Esophagus (tissue), 2 donors: ENCODE data around the gene MUS81. TPM values are rescaled to one million over a fixed set of nuclear protein-coding genes. Genes with fewer than 3 reads are reported as not detected.

Experiments
- H3K27ac ChIP-seq, 2 donors: one replicate each; pipeline ENCODE4 v1.5.1; 2013; ENCODE audit warnings: low read depth in 2 of 2, mild to moderate bottlenecking in 2 of 2, inconsistent platforms in 1 of 2, low read length in 1 of 2, moderate library complexity in 1 of 2
- H3K27me3 ChIP-seq, 2 donors: one replicate each; pipeline ENCODE4 v1.6.1; 2013; ENCODE audit warnings: low read length in 2 of 2, control low read depth in 1 of 2, mild to moderate bottlenecking in 1 of 2; ENCODE audit not compliant: insufficient read depth in 2 of 2, control insufficient read depth in 1 of 2
- H3K36me3 ChIP-seq, 2 donors: one replicate each; pipeline ENCODE4 v1.6.1; 2013; ENCODE audit warnings: low read length in 1 of 2; ENCODE audit not compliant: control insufficient read depth in 2 of 2, insufficient read depth in 2 of 2
- H3K4me1 ChIP-seq, 2 donors: one replicate each; pipeline ENCODE4 v1.6.1; 2013; ENCODE audit warnings: low read length in 1 of 2; ENCODE audit not compliant: control insufficient read depth in 2 of 2, insufficient read depth in 2 of 2
- H3K4me3 ChIP-seq, 2 donors: one replicate each; pipeline ENCODE4 v1.5.1; 2013; ENCODE audit warnings: low read length in 2 of 2, mild to moderate bottlenecking in 2 of 2, low read depth in 1 of 2, moderate library complexity in 1 of 2
- H3K9me3 ChIP-seq, 2 donors: one replicate each; pipeline ENCODE4 v1.6.1; 2013; ENCODE audit warnings: mild to moderate bottlenecking in 2 of 2, low read depth in 1 of 2, low read length in 1 of 2, moderate library complexity in 1 of 2; ENCODE audit not compliant: control insufficient read depth in 2 of 2, insufficient read depth in 1 of 2
- WGBS, 2 donors: extraction: QIAGEN DNeasy Blood & Tissue Kit; methylation state at CpG; one replicate each; pipeline ENCODE4 v1.1.7; 2013; 5-methylcytosine and 5-hydroxymethylcytosine counted together
- polyA plus RNA-seq, 2 donors: library from polyadenylated mRNA; stranded (reverse); fragments of 200-250 nt; gene quantifications; one replicate each; pipeline ENCODE4 v1.2.3, GENCODE V29; 2013
- donor health status: healthy with polysubstance abuse.
- donor health status: Bipolar disorder and iron deficiency.

The MUS81 gene
- polyA plus RNA-seq, 2 donors, result 32.1 to 48.0 TPM

- WGBS, 2 donors, result 87 to 96% methylated on average over 6 of the region's 6 CpGs
- no peaks in the 10 kb centered on the region for H3K27me3 ChIP-seq
- H3K4me1 ChIP-seq, result peaks cover 4% of the 10 kb centered on the region in 2 donors
- peaks cover 23 to 45% of the 10 kb centered on the region in 2 donors for H3K36me3 ChIP-seq
- peaks cover 0 to 3% of the 10 kb centered on the region in 2 donors for H3K9me3 ChIP-seq
- H3K4me3 ChIP-seq, result no peak overlapping the region
- H3K27ac ChIP-seq, result no peak overlapping the region
Observed at GRCh38 chr11:65853246-65853979, 6.8 kb upstream of the MUS81 start.

- WGBS, 2 donors, result 73 to 85% methylated on average over 4 of the region's 4 CpGs
- no peaks in the 10 kb centered on the region for H3K27me3 ChIP-seq
- peaks cover 4% of the 10 kb centered on the region in 2 donors for H3K4me1 ChIP-seq
- H3K4me3 ChIP-seq, result no peak overlapping the region
- peaks cover 23 to 45% of the 10 kb centered on the region in 2 donors for H3K36me3 ChIP-seq
- peaks cover 0 to 3% of the 10 kb centered on the region in 2 donors for H3K9me3 ChIP-seq
- no peak overlapping the region for H3K27ac ChIP-seq
Observed at GRCh38 chr11:65854161-65854592, 6.1 kb upstream of the MUS81 start.

GRCh38 chr11:65854852-65855837 lies 5.1 kb upstream of the MUS81 start:
- H3K36me3 ChIP-seq, result peaks cover 23 to 45% of the 10 kb centered on the region in 2 donors
- no peak overlapping the region for H3K4me3 ChIP-seq
- H3K4me1 ChIP-seq, result peaks cover 4% of the 10 kb centered on the region in 2 donors

GRCh38 chr11:65855927-65856363 lies 4.3 kb upstream of the MUS81 start:
- Histone ChIP-seq H3K27ac (no peak overlapping the region), H3K4me3 (peak overlapping the region in 1 of 2 donors; percentile 80), H3K27me3 (no peaks in the 10 kb centered on the region), H3K36me3 (peaks cover 23 to 45% of the 10 kb centered on the region in 2 donors), H3K4me1 (peaks cover 4 to 5% of the 10 kb centered on the region in 2 donors), H3K9me3 (peaks cover 0 to 3% of the 10 kb centered on the region in 2 donors)
- WGBS, 2 donors, result 80 to 85% methylated on average over 15 of the region's 15 CpGs

More at GRCh38 chr11:65854852-65855837, 5.1 kb upstream of the MUS81 start:
- Histone ChIP-seq H3K9me3 (peaks cover 0 to 3% of the 10 kb centered on the region in 2 donors), H3K27me3 (no peaks in the 10 kb centered on the region), H3K27ac (no peak overlapping the region)
- 73 to 75% methylated on average over 15 of the region's 15 CpGs for WGBS, 2 donors

GRCh38 chr11:65856689-65857499 lies 3.3 kb upstream of the MUS81 start:
- H3K27ac ChIP-seq, result peak overlapping the region; percentile 93 to 98
- H3K4me3 ChIP-seq, result peak overlapping the region; percentile 80 to 99
- 1 to 2% methylated on average over 49 to 57 of the region's 57 CpGs for WGBS, 2 donors
- H3K4me1 ChIP-seq, result peaks cover 4 to 13% of the 10 kb centered on the region in 2 donors
- no peaks in the 10 kb centered on the region for H3K27me3 ChIP-seq
- peaks cover 23 to 40% of the 10 kb centered on the region in 2 donors for H3K36me3 ChIP-seq
- no peaks in the 10 kb centered on the region for H3K9me3 ChIP-seq

- H3K27me3 ChIP-seq, result no peaks in the 10 kb centered on the region
- peak overlapping the region; percentile 93 to 98 for H3K27ac ChIP-seq
- H3K36me3 ChIP-seq, result peaks cover 23 to 35% of the 10 kb centered on the region in 2 donors
- WGBS, 2 donors, result 1% methylated on average over 33 to 49 of the region's 49 CpGs
- no peaks in the 10 kb centered on the region for H3K9me3 ChIP-seq
- peaks cover 4 to 14% of the 10 kb centered on the region in 2 donors for H3K4me1 ChIP-seq
- peak overlapping the region; percentile 80 to 99 for H3K4me3 ChIP-seq
Observed at GRCh38 chr11:65857500-65857852, 2.8 kb upstream of the MUS81 start.

- Histone ChIP-seq H3K4me3 (peak within 1 kb of the TSS; percentile 80 to 99), H3K27ac (peak within 1 kb of the TSS; percentile 98), H3K9me3 (no peaks in the 10 kb centered on the region), H3K27me3 (no peaks in the 10 kb centered on the region), H3K36me3 (peaks cover 23 to 33% of the 10 kb centered on the region in 2 donors), H3K4me1 (peaks cover 4 to 14% of the 10 kb centered on the region in 2 donors)
- 0 to 1% methylated on average over 87 to 92 of the region's 92 CpGs for WGBS, 2 donors
Observed at GRCh38 chr11:65857853-65858680, 2.2 kb upstream of the MUS81 start, which contains the start of gene CFL1. Gene CFL1 (minus strand): TSS chr11:65858180. CDS start chr11:65858099, 81 bp downstream.

- peak overlapping the region; percentile 97 to 98 for H3K27ac ChIP-seq
- no peaks in the 10 kb centered on the region for H3K9me3 ChIP-seq
- peaks cover 21 to 33% of the 10 kb centered on the region in 2 donors for H3K36me3 ChIP-seq
- H3K4me3 ChIP-seq, result peak overlapping the region; percentile 64 to 90
- no peaks in the 10 kb centered on the region for H3K27me3 ChIP-seq
- whole genome bisulfite sequencing, 2 donors, result 0 to 1% methylated on average over 10 of the region's 10 CpGs
- peaks cover 4 to 14% of the 10 kb centered on the region in 2 donors for H3K4me1 ChIP-seq
Observed at GRCh38 chr11:65858681-65859087, 1.5 kb upstream of the MUS81 start.
